ENCODE measurements around the gene PIGM.

DNA sequence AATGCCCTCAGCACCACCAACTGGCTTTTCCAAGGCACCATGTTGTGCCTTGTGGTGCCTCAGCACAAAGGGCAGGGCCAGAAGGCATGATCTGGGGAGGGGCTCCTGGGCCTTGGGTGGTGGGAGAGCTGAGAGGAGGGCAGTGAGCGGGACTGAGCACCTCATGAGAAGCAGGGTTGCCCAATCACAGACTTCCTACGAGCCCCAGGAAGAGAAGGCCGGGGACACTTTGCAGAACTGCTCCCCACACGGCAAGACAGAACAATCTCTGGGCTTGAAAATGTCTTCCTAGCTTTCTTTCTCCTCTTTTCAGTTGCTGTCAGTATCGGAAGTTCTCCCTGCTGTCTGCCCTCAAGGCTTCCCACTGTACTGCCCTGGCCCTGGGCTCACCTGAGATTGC, 31.4 kb upstream of the PIGM start:
- no peak for TF ChIP-seq POLR2AphosphoS5 (IDR thresholded peaks at IDR 0.05)
- TF ChIP-seq POLR2A (IDR thresholded peaks at IDR 0.05) = no peak
- TF ChIP-seq, protein P1, sequence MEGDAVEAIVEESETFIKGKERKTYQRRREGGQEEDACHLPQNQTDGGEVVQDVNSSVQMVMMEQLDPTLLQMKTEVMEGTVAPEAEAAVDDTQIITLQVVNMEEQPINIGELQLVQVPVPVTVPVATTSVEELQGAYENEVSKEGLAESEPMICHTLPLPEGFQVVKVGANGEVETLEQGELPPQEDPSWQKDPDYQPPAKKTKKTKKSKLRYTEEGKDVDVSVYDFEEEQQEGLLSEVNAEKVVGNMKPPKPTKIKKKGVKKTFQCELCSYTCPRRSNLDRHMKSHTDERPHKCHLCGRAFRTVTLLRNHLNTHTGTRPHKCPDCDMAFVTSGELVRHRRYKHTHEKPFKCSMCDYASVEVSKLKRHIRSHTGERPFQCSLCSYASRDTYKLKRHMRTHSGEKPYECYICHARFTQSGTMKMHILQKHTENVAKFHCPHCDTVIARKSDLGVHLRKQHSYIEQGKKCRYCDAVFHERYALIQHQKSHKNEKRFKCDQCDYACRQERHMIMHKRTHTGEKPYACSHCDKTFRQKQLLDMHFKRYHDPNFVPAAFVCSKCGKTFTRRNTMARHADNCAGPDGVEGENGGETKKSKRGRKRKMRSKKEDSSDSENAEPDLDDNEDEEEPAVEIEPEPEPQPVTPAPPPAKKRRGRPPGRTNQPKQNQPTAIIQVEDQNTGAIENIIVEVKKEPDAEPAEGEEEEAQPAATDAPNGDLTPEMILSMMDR (IDR thresholded peaks at IDR 0.05) = no peak

Measured in transverse colon (tissue), 4 donors.